Endothelial cell of umbilical vein (primary cell): Measurements from ENCODE around the gene INPP5K. TPM values are rescaled to one million over a fixed set of nuclear protein-coding genes. Genes with fewer than 3 reads are reported as not detected.

Experiments
- BruUV-seq: library from RNA; stranded (reverse); fragments of 400-500 nt; replicated peaks from 2 replicates; lab custom pipeline; 2021; lab: Mats Ljungman, UMichigan
- CTCF ChIA-PET: fragments of 300-600, 350-600 bp; sonication (Branson Sonifier 250); formaldehyde crosslinking; loops from one replicate; lab custom pipeline; 2021; ENCODE audit warnings: antibody characterized with exemption, inconsistent platforms; lab: Charles Lee
- POLR2A ChIA-PET: fragments of 300-600, 350-600 bp; sonication (Branson Sonifier 250); formaldehyde crosslinking; loops from one replicate; lab custom pipeline; 2021; ENCODE audit warnings: antibody characterized with exemption, inconsistent platforms; lab: Charles Lee
- DNase-seq: peaks from one replicate; pipeline ENCODE4 v3.0.0-alpha.2; 2011; ENCODE audit warnings: low read depth, low spot score
- FAIRE-seq: peaks from 2 replicates; lab custom pipeline; 2011; peaks lifted over from hg19 to GRCh38; lab: Jason Lieb, UNC
- H2AFZ ChIP-seq: 2 replicates; pipeline ENCODE4 v1.6.0; 2012; ENCODE audit warnings: low read depth, low read length, control low read depth, inconsistent platforms
- H3K27ac ChIP-seq: 2 replicates; pipeline ENCODE4 v1.5.1; 2011; ENCODE audit warnings: low read depth, mild to moderate bottlenecking, control low read depth, low read length, moderate library complexity; ENCODE audit not compliant: insufficient read depth
- H3K27me3 ChIP-seq, 2 experiments: 2 replicates each; pipeline versions ENCODE4 v1.6.0 to v1.6.1; 2011; ENCODE audit warnings: low read length in 2 of 2, mixed read lengths in 1 of 2; ENCODE audit not compliant: control insufficient read depth in 2 of 2, insufficient read depth in 2 of 2
- H3K36me3 ChIP-seq, 2 experiments: 2 replicates in 1 of 2; 3 replicates in 1 of 2; pipeline ENCODE4 v1.5.1; 2011; ENCODE audit warnings: low read length in 2 of 2, mild to moderate bottlenecking in 1 of 2, moderate library complexity in 1 of 2; ENCODE audit not compliant: control insufficient read depth in 2 of 2, insufficient read depth in 2 of 2; ENCODE audit errors: extremely low read depth in 1 of 2
- H3K4me1 ChIP-seq: 3 replicates; pipeline ENCODE4 v1.5.1; 2011; ENCODE audit warnings: mild to moderate bottlenecking, low read length; ENCODE audit not compliant: control insufficient read depth, insufficient read depth; ENCODE audit errors: extremely low read depth
- H3K4me2 ChIP-seq: 2 replicates; pipeline ENCODE4 v1.6.1; 2011; ENCODE audit warnings: low read length, control low read depth, mixed read lengths; ENCODE audit not compliant: insufficient read depth
- H3K4me3 ChIP-seq, 3 experiments: fragments of 200-600 bp in 1 of 3; sonication (generic), shearing (Covaris generic) in 1 of 3; replicated peaks in 1 of 3; 2 replicates each; pipeline ENCODE4 v1.5.1; 2011 to 2016; ENCODE audit warnings: control low read depth in 3 of 3, low read length in 3 of 3, mild to moderate bottlenecking in 2 of 3, inconsistent platforms in 1 of 3, low read depth in 1 of 3, moderate library complexity in 1 of 3; ENCODE audit not compliant: insufficient read depth in 1 of 3
- H3K79me2 ChIP-seq: 2 replicates; pipeline ENCODE4 v1.6.0; 2012; ENCODE audit warnings: low read length, inconsistent platforms; ENCODE audit not compliant: control insufficient read depth, insufficient read depth
- H3K9ac ChIP-seq: replicated peaks from 2 replicates; pipeline ENCODE3; 2011; ENCODE audit warnings: low read length, control low read depth; ENCODE audit not compliant: insufficient read depth; ENCODE audit errors: extremely low read depth
- H3K9me1 ChIP-seq: replicated peaks from 3 replicates; pipeline ENCODE4 v1.6.0; 2011; ENCODE audit warnings: mild to moderate bottlenecking, low read length; ENCODE audit not compliant: control insufficient read depth, insufficient read depth; ENCODE audit errors: extremely low read depth
- H3K9me3 ChIP-seq: replicated peaks from 2 replicates; pipeline ENCODE4 v1.5.1; 2012; ENCODE audit warnings: low read length, inconsistent platforms; ENCODE audit not compliant: control insufficient read depth, insufficient read depth
- H4K20me1 ChIP-seq: replicated peaks from 2 replicates; pipeline ENCODE3; 2011; ENCODE audit warnings: mild to moderate bottlenecking, low read length; ENCODE audit not compliant: control insufficient read depth, insufficient read depth; ENCODE audit errors: extremely low read depth
- GATA2 ChIP-seq: IDR thresholded peaks from 2 replicates; pipeline ENCODE4 v1.7.0; 2011; ENCODE audit warnings: low read depth, mild to moderate bottlenecking, moderate library complexity, mixed read lengths, low read length; ENCODE audit not compliant: insufficient read length, insufficient read depth
- POLR2A ChIP-seq: IDR thresholded peaks from 2 replicates; pipeline ENCODE4 v1.6.1; 2012; ENCODE audit warnings: low read depth, mild to moderate bottlenecking, control low read depth, low read length
- dilution Hi-C: fragments of 300-500 bp; cut with MboI; formaldehyde crosslinking; loops from one replicate; pipeline ENCODE4 v1.15.0; 2019; ENCODE audit warnings: low sequenced_read_pairs; ENCODE audit not compliant: extremely low pct_ligation_motif_present
- intact Hi-C: fragments of 100-400 bp; cut with micrococcal nuclease; formaldehyde crosslinking; loops from one replicate; pipeline ENCODE4 v1.10.0; 2022
- polyA plus RNA-seq, 4 experiments: library from polyadenylated mRNA; depleted of rRNA in 3 of 4; stranded (reverse) in 3 of 4; unstranded in 1 of 4; fragments of >200 nt; gene quantifications; 2 replicates each; pipeline versions ENCODE4 v1.2.1 to v1.2.3, GENCODE V29; 2011 to 2012; ENCODE audit warnings: missing spikeins in 1 of 4
- total RNA-seq: library from RNA; stranded (reverse); gene quantifications from 2 replicates; pipeline ENCODE4 v1.2.3, GENCODE V29; 2021
- TF ChIP-seq, protein P1 (sequence below), 2 donors: IDR thresholded peaks; 1 replicate in 1 of 2; 2 replicates in 1 of 2; pipeline ENCODE4 v1.5.1; 2011; ENCODE audit warnings: low read length in 2 of 2, mild to moderate bottlenecking in 2 of 2, moderate library complexity in 2 of 2, control low read depth in 1 of 2, inconsistent platforms in 1 of 2, low read depth in 1 of 2; ENCODE audit not compliant: insufficient read depth in 1 of 2; ENCODE audit errors: extremely low read depth in 1 of 2

INPP5K gene
- total and polyA plus RNA-seq, 2 donors (not counting 3 experiments of a cell fraction or from before 2014, with no cell fraction given), result 44.2 to 54.1 TPM

DNA sequence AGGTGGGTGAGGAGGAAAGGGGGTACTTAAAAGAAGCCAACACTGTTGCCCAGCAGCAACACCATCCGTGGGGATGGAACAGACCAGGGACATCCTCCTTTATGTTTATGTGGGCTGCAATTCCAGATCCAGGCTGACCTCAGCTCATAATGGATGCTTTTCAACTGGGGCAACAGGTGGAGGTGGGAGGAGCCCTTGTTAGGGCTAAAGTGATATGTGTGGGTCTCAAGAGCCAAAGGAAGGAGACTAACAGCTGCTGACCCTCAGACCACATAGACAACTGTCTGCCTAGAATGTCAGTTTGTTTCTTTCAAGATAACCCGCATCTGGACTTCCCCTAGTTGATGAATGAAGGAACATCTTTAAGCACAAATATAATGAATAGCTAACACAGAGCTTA is 2.0 kb upstream of the INPP5K start:
- POLR2A ChIA-PET, result no interaction called here
- Histone ChIP-seq H3K9ac (no peak overlapping the region), H4K20me1 (no peaks in the 10 kb centered on the region), H2AFZ (no peak overlapping the region), H3K79me2 (peaks cover 4% of the 10 kb centered on the region), H3K27ac (no peak overlapping the region), H3K4me1 (peaks cover 13% of the 10 kb centered on the region), H3K9me1 (no peaks in the 10 kb centered on the region), H3K9me3 (no peaks in the 10 kb centered on the region), H3K4me3 (no peak overlapping the region), H3K36me3 (peaks cover 0 to 11% of the 10 kb centered on the region in 2 experiments), H3K27me3 (no peaks in the 10 kb centered on the region), H3K4me2 (no peak overlapping the region)
- FAIRE-seq (peak; percentile 61), DNase-seq (no peak)
- intact Hi-C loops, result no loop called here
- CTCF ChIA-PET, result interaction anchor here (1.2 to 2.9 kb wide), 4 partner anchors 15 to 259 kb away, joined by 3 to 11 read pairs (median 7); no protein-coding TSS in a partner anchor
- TF ChIP-seq GATA2, result no peak
- no TSS peak for BruUV-seq
- dilution Hi-C loops, result no loop called here

DNA sequence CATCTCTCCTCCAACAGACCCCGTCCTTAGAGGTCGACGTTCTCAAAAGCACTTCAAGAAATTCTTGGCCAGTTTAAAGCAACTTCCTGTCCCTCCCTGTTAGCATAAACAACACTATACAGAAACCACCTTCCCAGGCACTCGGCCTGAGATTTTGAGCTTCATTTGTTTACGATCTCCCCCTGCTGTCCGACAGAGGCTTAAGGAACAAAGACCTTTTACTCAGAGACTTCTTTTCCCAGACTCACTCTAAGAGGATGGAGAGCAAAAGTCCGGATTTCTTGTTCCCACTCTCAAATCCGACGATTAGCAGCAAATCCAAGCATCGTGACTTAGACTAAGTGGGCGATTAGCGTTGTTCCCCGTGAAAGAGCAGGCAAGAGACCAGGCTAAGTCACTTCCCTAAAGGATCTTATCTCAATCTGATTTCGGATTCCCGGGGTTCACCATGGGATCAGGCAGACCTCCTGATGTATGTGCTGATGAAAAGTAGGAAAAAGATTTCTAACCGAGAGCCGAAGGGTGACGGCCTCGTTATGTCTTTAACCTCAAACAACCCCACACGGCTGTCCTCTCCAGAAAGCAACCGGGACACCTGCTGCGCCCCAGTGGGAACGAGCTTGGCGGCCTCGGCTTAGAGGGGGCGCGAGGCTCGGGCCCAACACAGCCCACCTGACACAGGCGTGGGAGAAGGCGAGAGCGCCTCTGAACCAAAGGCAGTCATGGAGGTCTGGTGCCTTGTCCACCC is 598 bp downstream of the INPP5K start:
- BruUV-seq, result TSS peak; percentile 10
- no peaks in the 10 kb centered on the region for H3K9me1 ChIP-seq
- peak overlapping the region; percentile 77 for H3K4me2 ChIP-seq
- peaks cover 0 to 12% of the 10 kb centered on the region in 2 experiments for H3K36me3 ChIP-seq
- H3K79me2 ChIP-seq, result peaks cover 4% of the 10 kb centered on the region
- H3K27ac ChIP-seq, result peak overlapping the region; percentile 62
- peak; percentile 89 for DNase-seq
- H4K20me1 ChIP-seq, result no peaks in the 10 kb centered on the region
- TF ChIP-seq, protein P1, sequence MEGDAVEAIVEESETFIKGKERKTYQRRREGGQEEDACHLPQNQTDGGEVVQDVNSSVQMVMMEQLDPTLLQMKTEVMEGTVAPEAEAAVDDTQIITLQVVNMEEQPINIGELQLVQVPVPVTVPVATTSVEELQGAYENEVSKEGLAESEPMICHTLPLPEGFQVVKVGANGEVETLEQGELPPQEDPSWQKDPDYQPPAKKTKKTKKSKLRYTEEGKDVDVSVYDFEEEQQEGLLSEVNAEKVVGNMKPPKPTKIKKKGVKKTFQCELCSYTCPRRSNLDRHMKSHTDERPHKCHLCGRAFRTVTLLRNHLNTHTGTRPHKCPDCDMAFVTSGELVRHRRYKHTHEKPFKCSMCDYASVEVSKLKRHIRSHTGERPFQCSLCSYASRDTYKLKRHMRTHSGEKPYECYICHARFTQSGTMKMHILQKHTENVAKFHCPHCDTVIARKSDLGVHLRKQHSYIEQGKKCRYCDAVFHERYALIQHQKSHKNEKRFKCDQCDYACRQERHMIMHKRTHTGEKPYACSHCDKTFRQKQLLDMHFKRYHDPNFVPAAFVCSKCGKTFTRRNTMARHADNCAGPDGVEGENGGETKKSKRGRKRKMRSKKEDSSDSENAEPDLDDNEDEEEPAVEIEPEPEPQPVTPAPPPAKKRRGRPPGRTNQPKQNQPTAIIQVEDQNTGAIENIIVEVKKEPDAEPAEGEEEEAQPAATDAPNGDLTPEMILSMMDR (IDR thresholded peaks at IDR 0.05; ENCODE audit: extremely low read depth in 1 of 2, insufficient read depth in 1 of 2, low read depth in 1 of 2, low read length in 2 of 2), result peak; percentile 54 to 58
- peak; percentile 42 for TF ChIP-seq POLR2A
- TF ChIP-seq GATA2, result no peak
- dilution Hi-C loops, result no loop called here
- peaks cover 31% of the 10 kb centered on the region for H3K4me1 ChIP-seq
- H2AFZ ChIP-seq, result peak overlapping the region; percentile 32
- CTCF ChIA-PET, result interaction anchor here (0.6 to 3.2 kb wide), 44 partner anchors 11 to 264 kb away, joined by 3 to 128 read pairs (median 6); partner anchors contain the start of genes CRK, MYO1C, RILP and YWHAE
- intact Hi-C loops, result loop anchor here (1.0 to 2.0 kb wide), 7 partner anchors 23 to 257 kb away; partner anchors contain the start of genes CRK, RILP and YWHAE
- POLR2A ChIA-PET, result interaction anchor here (0.9 to 1.2 kb wide), 3 partner anchors 24 to 150 kb away, joined by 3 to 4 read pairs (median 4); no protein-coding TSS in a partner anchor
- peak overlapping the region; percentile 76 for H3K9ac ChIP-seq
- H3K27me3 ChIP-seq, result no peaks in the 10 kb centered on the region
- FAIRE-seq, result no peak
- no peaks in the 10 kb centered on the region for H3K9me3 ChIP-seq
- H3K4me3 ChIP-seq, result peak overlapping the region; percentile 44 to 98 (median 77)
